Measurements from ENCODE around the gene LRCH1.

DNA sequence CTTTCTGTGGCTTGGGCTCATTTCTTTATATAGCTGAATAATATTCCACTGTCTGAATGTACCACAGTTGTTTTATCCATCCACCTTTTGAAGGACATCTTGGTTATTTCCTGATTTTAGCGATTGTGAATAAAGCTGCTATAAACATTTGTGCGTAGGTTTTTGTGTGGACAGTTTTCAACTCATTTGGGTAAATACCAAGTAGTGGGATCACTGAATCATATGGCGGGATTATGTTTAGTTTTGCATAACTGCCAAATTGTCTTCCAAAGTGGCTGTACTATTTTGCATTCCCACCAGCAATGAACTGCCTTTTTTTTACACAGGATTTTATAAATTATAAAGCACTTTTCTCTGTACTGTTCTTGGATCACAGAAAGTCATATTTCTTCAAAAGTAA is 13.7 kb upstream of the LRCH1 start:
- no peak for TF ChIP-seq FOXK2 (IDR thresholded peaks at IDR 0.05)
- no peak for TF ChIP-seq ZNF384 (IDR thresholded peaks at IDR 0.05)

Data from HEK293T (cell line).